K562 (cell line): Measurements from ENCODE around the gene SNCG.

ENCODE experiments used
- NFIC ChIP-seq: fragments of 450-650 bp; IDR thresholded peaks from 2 replicates; pipeline ENCODE4 v1.6.1; 2017; ENCODE audit warnings: mild to moderate bottlenecking, inconsistent platforms
- TF ChIP-seq, protein P1 (sequence below): fragments of 450-650 bp; IDR thresholded peaks from 2 replicates; pipeline ENCODE4 v1.6.1; 2016; ENCODE audit warnings: mild to moderate bottlenecking, moderate library complexity
- TF ChIP-seq, protein P2 (sequence below): IDR thresholded peaks from 3 replicates; pipeline ENCODE4 v1.6.1; 2011; ENCODE audit warnings: borderline replicate concordance, mild to moderate bottlenecking; ENCODE audit not compliant: insufficient read length, insufficient read depth
- TF ChIP-seq, protein P3 (sequence below): fragments of 450-650 bp; IDR thresholded peaks from 2 replicates; pipeline ENCODE4 v1.6.1; 2016; ENCODE audit warnings: low read depth
- TF ChIP-seq, protein P4 (sequence below): fragments of 450-650 bp; formaldehyde crosslinking; IDR thresholded peaks from 2 replicates; pipeline ENCODE4 v1.4.0; 2022; ENCODE audit warnings: mild to moderate bottlenecking, moderate library complexity

DNA sequence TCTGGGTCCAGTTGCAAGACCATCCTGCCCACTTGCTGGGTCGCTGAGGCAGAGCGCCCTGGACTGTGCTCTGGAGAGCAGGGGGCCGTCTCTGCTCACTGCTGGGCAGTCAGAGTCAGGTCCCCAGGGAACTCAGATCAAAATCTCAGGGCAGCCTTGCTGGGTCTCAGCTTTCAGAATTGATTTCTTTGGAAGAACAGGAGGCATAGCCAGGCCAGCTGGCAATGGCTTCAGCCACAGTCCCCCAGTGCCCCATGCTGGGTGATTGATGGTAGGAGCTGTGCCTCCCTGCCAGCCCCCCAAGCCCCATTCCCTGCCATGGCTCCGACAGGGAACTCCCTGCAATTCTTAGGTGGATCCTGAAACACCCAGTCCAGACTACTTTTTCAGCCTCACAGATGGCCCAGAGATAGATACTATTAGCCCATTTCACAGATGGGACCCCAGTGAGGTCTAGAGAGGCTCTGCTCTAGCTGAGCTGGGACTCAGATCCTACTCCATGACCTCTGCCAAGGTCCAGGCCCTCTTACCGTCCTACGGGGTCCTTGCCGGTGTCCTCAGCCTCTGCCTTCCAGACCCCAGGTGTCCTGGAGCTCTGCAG lies 1.5 kb upstream of the SNCG start:
- TF ChIP-seq, protein P1, sequence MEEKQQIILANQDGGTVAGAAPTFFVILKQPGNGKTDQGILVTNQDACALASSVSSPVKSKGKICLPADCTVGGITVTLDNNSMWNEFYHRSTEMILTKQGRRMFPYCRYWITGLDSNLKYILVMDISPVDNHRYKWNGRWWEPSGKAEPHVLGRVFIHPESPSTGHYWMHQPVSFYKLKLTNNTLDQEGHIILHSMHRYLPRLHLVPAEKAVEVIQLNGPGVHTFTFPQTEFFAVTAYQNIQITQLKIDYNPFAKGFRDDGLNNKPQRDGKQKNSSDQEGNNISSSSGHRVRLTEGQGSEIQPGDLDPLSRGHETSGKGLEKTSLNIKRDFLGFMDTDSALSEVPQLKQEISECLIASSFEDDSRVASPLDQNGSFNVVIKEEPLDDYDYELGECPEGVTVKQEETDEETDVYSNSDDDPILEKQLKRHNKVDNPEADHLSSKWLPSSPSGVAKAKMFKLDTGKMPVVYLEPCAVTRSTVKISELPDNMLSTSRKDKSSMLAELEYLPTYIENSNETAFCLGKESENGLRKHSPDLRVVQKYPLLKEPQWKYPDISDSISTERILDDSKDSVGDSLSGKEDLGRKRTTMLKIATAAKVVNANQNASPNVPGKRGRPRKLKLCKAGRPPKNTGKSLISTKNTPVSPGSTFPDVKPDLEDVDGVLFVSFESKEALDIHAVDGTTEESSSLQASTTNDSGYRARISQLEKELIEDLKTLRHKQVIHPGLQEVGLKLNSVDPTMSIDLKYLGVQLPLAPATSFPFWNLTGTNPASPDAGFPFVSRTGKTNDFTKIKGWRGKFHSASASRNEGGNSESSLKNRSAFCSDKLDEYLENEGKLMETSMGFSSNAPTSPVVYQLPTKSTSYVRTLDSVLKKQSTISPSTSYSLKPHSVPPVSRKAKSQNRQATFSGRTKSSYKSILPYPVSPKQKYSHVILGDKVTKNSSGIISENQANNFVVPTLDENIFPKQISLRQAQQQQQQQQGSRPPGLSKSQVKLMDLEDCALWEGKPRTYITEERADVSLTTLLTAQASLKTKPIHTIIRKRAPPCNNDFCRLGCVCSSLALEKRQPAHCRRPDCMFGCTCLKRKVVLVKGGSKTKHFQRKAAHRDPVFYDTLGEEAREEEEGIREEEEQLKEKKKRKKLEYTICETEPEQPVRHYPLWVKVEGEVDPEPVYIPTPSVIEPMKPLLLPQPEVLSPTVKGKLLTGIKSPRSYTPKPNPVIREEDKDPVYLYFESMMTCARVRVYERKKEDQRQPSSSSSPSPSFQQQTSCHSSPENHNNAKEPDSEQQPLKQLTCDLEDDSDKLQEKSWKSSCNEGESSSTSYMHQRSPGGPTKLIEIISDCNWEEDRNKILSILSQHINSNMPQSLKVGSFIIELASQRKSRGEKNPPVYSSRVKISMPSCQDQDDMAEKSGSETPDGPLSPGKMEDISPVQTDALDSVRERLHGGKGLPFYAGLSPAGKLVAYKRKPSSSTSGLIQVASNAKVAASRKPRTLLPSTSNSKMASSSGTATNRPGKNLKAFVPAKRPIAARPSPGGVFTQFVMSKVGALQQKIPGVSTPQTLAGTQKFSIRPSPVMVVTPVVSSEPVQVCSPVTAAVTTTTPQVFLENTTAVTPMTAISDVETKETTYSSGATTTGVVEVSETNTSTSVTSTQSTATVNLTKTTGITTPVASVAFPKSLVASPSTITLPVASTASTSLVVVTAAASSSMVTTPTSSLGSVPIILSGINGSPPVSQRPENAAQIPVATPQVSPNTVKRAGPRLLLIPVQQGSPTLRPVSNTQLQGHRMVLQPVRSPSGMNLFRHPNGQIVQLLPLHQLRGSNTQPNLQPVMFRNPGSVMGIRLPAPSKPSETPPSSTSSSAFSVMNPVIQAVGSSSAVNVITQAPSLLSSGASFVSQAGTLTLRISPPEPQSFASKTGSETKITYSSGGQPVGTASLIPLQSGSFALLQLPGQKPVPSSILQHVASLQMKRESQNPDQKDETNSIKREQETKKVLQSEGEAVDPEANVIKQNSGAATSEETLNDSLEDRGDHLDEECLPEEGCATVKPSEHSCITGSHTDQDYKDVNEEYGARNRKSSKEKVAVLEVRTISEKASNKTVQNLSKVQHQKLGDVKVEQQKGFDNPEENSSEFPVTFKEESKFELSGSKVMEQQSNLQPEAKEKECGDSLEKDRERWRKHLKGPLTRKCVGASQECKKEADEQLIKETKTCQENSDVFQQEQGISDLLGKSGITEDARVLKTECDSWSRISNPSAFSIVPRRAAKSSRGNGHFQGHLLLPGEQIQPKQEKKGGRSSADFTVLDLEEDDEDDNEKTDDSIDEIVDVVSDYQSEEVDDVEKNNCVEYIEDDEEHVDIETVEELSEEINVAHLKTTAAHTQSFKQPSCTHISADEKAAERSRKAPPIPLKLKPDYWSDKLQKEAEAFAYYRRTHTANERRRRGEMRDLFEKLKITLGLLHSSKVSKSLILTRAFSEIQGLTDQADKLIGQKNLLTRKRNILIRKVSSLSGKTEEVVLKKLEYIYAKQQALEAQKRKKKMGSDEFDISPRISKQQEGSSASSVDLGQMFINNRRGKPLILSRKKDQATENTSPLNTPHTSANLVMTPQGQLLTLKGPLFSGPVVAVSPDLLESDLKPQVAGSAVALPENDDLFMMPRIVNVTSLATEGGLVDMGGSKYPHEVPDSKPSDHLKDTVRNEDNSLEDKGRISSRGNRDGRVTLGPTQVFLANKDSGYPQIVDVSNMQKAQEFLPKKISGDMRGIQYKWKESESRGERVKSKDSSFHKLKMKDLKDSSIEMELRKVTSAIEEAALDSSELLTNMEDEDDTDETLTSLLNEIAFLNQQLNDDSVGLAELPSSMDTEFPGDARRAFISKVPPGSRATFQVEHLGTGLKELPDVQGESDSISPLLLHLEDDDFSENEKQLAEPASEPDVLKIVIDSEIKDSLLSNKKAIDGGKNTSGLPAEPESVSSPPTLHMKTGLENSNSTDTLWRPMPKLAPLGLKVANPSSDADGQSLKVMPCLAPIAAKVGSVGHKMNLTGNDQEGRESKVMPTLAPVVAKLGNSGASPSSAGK = no peak
- TF ChIP-seq, protein P2, sequence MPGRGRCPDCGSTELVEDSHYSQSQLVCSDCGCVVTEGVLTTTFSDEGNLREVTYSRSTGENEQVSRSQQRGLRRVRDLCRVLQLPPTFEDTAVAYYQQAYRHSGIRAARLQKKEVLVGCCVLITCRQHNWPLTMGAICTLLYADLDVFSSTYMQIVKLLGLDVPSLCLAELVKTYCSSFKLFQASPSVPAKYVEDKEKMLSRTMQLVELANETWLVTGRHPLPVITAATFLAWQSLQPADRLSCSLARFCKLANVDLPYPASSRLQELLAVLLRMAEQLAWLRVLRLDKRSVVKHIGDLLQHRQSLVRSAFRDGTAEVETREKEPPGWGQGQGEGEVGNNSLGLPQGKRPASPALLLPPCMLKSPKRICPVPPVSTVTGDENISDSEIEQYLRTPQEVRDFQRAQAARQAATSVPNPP = no peak
- TF ChIP-seq, protein P3, sequence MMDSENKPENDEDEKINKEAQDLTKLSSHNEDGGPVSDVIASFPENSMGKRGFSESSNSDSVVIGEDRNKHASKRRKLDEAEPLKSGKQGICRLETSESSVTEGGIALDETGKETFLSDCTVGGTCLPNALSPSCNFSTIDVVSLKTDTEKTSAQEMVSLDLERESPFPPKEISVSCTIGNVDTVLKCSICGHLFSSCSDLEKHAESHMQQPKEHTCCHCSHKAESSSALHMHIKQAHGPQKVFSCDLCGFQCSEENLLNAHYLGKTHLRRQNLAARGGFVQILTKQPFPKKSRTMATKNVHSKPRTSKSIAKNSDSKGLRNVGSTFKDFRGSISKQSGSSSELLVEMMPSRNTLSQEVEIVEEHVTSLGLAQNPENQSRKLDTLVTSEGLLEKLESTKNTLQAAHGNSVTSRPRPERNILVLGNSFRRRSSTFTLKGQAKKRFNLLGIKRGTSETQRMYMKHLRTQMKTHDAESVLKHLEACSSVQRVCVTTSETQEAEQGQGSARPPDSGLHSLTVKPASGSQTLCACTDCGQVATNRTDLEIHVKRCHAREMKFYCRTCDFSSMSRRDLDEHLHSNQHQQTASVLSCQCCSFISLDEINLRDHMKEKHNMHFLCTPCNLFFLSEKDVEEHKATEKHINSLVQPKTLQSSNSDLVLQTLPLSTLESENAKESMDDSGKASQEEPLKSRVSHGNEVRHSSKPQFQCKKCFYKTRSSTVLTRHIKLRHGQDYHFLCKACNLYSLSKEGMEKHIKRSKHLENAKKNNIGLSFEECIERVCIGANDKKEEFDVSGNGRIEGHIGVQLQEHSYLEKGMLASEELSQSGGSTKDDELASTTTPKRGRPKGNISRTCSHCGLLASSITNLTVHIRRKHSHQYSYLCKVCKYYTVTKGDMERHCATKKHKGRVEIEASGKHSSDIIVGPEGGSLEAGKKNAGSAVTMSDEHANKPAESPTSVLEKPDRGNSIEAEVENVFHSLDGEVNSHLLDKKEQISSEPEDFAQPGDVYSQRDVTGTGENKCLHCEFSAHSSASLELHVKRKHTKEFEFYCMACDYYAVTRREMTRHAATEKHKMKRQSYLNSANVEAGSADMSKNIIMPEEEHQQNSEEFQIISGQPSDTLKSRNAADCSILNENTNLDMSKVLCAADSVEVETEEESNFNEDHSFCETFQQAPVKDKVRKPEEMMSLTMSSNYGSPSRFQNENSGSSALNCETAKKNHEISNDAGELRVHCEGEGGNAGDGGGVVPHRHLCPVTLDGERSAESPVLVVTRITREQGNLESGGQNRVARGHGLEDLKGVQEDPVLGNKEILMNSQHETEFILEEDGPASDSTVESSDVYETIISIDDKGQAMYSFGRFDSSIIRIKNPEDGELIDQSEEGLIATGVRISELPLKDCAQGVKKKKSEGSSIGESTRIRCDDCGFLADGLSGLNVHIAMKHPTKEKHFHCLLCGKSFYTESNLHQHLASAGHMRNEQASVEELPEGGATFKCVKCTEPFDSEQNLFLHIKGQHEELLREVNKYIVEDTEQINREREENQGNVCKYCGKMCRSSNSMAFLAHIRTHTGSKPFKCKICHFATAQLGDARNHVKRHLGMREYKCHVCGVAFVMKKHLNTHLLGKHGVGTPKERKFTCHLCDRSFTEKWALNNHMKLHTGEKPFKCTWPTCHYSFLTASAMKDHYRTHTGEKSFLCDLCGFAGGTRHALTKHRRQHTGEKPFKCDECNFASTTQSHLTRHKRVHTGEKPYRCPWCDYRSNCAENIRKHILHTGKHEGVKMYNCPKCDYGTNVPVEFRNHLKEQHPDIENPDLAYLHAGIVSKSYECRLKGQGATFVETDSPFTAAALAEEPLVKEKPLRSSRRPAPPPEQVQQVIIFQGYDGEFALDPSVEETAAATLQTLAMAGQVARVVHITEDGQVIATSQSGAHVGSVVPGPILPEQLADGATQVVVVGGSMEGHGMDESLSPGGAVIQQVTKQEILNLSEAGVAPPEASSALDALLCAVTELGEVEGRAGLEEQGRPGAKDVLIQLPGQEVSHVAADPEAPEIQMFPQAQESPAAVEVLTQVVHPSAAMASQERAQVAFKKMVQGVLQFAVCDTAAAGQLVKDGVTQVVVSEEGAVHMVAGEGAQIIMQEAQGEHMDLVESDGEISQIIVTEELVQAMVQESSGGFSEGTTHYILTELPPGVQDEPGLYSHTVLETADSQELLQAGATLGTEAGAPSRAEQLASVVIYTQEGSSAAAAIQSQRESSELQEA = no peak
- no peak for TF ChIP-seq NFIC
- TF ChIP-seq, protein P4, sequence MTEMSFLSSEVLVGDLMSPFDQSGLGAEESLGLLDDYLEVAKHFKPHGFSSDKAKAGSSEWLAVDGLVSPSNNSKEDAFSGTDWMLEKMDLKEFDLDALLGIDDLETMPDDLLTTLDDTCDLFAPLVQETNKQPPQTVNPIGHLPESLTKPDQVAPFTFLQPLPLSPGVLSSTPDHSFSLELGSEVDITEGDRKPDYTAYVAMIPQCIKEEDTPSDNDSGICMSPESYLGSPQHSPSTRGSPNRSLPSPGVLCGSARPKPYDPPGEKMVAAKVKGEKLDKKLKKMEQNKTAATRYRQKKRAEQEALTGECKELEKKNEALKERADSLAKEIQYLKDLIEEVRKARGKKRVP (CRISPR knock-in tag) = no peak
